NT2/D1 (cell line): ENCODE data around the gene CTNNAL1.

Source experiments
- SUZ12 ChIP-seq: IDR thresholded peaks from 2 replicates; pipeline ENCODE4 v1.6.1; 2011; ENCODE audit not compliant: insufficient read length, insufficient read depth; ENCODE audit errors: extremely low read depth
- YY1 ChIP-seq: IDR thresholded peaks from 2 replicates; pipeline ENCODE4 v1.6.1; 2011; ENCODE audit not compliant: insufficient read length, insufficient read depth
- ZNF274 ChIP-seq: IDR thresholded peaks from 2 replicates; pipeline ENCODE4 v1.6.1; 2011; ENCODE audit warnings: mild to moderate bottlenecking, low read depth, low read length

DNA sequence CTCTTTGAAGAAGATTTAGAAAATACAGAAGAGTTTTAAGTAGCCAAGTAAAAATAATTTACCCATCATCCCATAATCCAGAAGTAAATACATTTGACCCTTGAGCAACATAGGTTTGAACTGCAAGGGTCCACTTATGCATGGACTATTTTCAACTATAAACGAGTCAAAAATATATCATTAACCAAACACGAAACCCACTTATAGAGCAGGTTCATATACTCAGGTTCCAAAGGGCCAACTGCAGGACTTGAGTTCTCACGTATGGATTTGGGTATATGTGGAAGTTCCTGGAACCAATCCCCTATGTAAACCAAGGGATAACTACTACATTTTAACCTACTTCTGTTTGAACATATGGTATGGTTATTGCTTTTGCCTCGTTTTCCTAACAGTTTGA lies 73.3 kb downstream of the CTNNAL1 start:
- TF ChIP-seq YY1 (no peak), ZNF274 (no peak), SUZ12 (no peak)
